ACHN (cell line): ENCODE measurements around the gene IZUMO3.

ENCODE experiments used
- DNase-seq: peaks from one replicate; pipeline ENCODE4 v3.0.0-alpha.2; 2015
- in situ Hi-C: cut with HindIII; loops from 2 replicates; pipeline ENCODE4 v1.10.0; 2017; ENCODE audit warnings: low sequenced_read_pairs, low pct_ligation_motif_present, low pct_unique_long_range_greater_than_20kb

Gene IZUMO3

GRCh38 chr9:24497671-24498070 lies 48.0 kb downstream of the IZUMO3 start:
- in situ Hi-C loops = no loop called here
- DNase-seq = no peak
